GM23338 (cell line): ENCODE data around the gene CCDC30. TPM values are rescaled to one million over a fixed set of nuclear protein-coding genes. Genes with fewer than 3 reads are reported as not detected.
A peak's percentile ranks its signal among the peaks of the same experiment; 100 is the strongest.

Source experiments
- ATAC-seq: fragments of 200-7000 bp; cut with Tn5 transposase; 3 replicates; pipeline ENCODE4 v1.9.1; 2020
- DNase-seq: peaks from one replicate; pipeline ENCODE4 v3.0.0-alpha.2; 2015; ENCODE audit warnings: low spot score
- H2AFZ ChIP-seq: fragments of 200-600 bp; sonication (generic); 2 replicates; pipeline ENCODE4 v1.8.0; 2016; ENCODE audit warnings: antibody characterized with exemption, mild to moderate bottlenecking, moderate library complexity
- H3F3A ChIP-seq: fragments of 200-600 bp; sonication (generic); replicated peaks from 2 replicates; pipeline ENCODE4 v1.8.0; 2017; ENCODE audit warnings: antibody characterized with exemption, mixed run types, low read depth
- H3K27ac ChIP-seq: fragments of 200-600 bp; sonication (generic); 2 replicates; pipeline ENCODE4 v1.6.1; 2016; ENCODE audit warnings: low read depth
- H3K27me3 ChIP-seq: fragments of 200-600 bp; sonication (generic); 2 replicates; pipeline ENCODE4 v1.8.0; 2016; ENCODE audit warnings: mild to moderate bottlenecking, mixed run types, moderate library complexity; ENCODE audit not compliant: insufficient read depth
- H3K36me3 ChIP-seq: fragments of 200-600 bp; sonication (generic); 2 replicates; pipeline ENCODE4 v1.8.0; 2016; ENCODE audit warnings: mild to moderate bottlenecking; ENCODE audit not compliant: insufficient read depth
- H3K4me1 ChIP-seq: fragments of 200-600 bp; sonication (generic); 2 replicates; pipeline ENCODE4 v1.8.0; 2016; ENCODE audit warnings: mild to moderate bottlenecking, moderate library complexity; ENCODE audit not compliant: insufficient read depth
- H3K4me2 ChIP-seq: fragments of 200-600 bp; sonication (generic); 2 replicates; pipeline ENCODE4 v1.7.1; 2017; ENCODE audit warnings: mixed run types
- H3K4me3 ChIP-seq: fragments of 200-600 bp; sonication (generic); 2 replicates; pipeline ENCODE4 v1.6.1; 2016; ENCODE audit warnings: mixed run types
- H3K79me2 ChIP-seq: fragments of 200-600 bp; sonication (generic); replicated peaks from 2 replicates; pipeline ENCODE4 v1.8.0; 2017; ENCODE audit warnings: mild to moderate bottlenecking; ENCODE audit not compliant: insufficient read depth
- H3K9me2 ChIP-seq: fragments of 200-600 bp; sonication (generic); 2 replicates; pipeline ENCODE4 v1.8.0; 2017; ENCODE audit not compliant: insufficient read depth
- H4K20me1 ChIP-seq: fragments of 200-600 bp; sonication (generic); replicated peaks from 2 replicates; pipeline ENCODE4 v1.8.0; 2017; ENCODE audit warnings: mild to moderate bottlenecking; ENCODE audit not compliant: insufficient read depth
- H3K27ac Mint-ChIP-seq: 2 replicates; pipeline ENCODE4 v1.8.0; 2020; ENCODE audit warnings: inconsistent platforms, mild to moderate bottlenecking, moderate library complexity, mixed read lengths
- H3K27me3 Mint-ChIP-seq: 3 replicates; pipeline ENCODE4 v1.8.0; 2022; ENCODE audit warnings: low read depth, mild to moderate bottlenecking, moderate library complexity, mixed read lengths, inconsistent platforms; ENCODE audit not compliant: insufficient read depth, poor library complexity
- H3K36me3 Mint-ChIP-seq: 3 replicates; pipeline ENCODE4 v1.8.0; 2021; ENCODE audit warnings: low read depth, mild to moderate bottlenecking, inconsistent platforms, moderate library complexity, mixed read lengths
- H3K4me1 Mint-ChIP-seq: 3 replicates; pipeline ENCODE4 v1.8.0; 2020; ENCODE audit warnings: mild to moderate bottlenecking, inconsistent platforms, mixed read lengths
- H3K4me3 Mint-ChIP-seq: 3 replicates; pipeline ENCODE4 v1.8.0; 2021; ENCODE audit warnings: moderate library complexity, mild to moderate bottlenecking, inconsistent platforms, mixed read lengths
- H3K9me3 Mint-ChIP-seq: 3 replicates; pipeline ENCODE4 v1.8.0; 2020; ENCODE audit warnings: moderate library complexity, mild to moderate bottlenecking, inconsistent platforms, mixed read lengths
- CREB1 ChIP-seq: fragments of 250-450 bp; sonication (Bioruptor Pico); IDR thresholded peaks from 2 replicates; pipeline ENCODE4 v1.5.0; 2020; ENCODE audit warnings: low read depth, mild to moderate bottlenecking, moderate library complexity
- EZH2 ChIP-seq: fragments of 200-600 bp; sonication (generic); IDR thresholded peaks from one replicate; pipeline ENCODE4 v1.8.0; 2017; ENCODE audit warnings: antibody characterized with exemption, mild to moderate bottlenecking, low read depth; ENCODE audit not compliant: unreplicated experiment
- NANOG ChIP-seq: IDR thresholded peaks from 2 replicates; pipeline ENCODE4 v1.6.1; 2016; ENCODE audit warnings: antibody characterized with exemption, borderline replicate concordance
- POLR2AphosphoS5 ChIP-seq: IDR thresholded peaks from 2 replicates; pipeline ENCODE4 v1.6.1; 2016; ENCODE audit warnings: antibody characterized with exemption, low read depth
- ZNF114 ChIP-seq: fragments of 250-450 bp; sonication (Bioruptor Pico); IDR thresholded peaks from 2 replicates; pipeline ENCODE4 v1.5.0; 2020; ENCODE audit warnings: mild to moderate bottlenecking, moderate library complexity
- ZNF331 ChIP-seq: fragments of 250-450 bp; sonication (Bioruptor Pico); IDR thresholded peaks from 2 replicates; pipeline ENCODE4 v1.5.0; 2020; ENCODE audit warnings: low read depth, mild to moderate bottlenecking, moderate library complexity
- ZNF462 ChIP-seq: fragments of 250-450 bp; sonication (Bioruptor Pico); IDR thresholded peaks from 2 replicates; pipeline ENCODE4 v1.5.0; 2020; ENCODE audit warnings: mild to moderate bottlenecking, moderate library complexity
- polyA plus RNA-seq: library from polyadenylated mRNA; unstranded; fragments of >200 nt; fragmentation: Nextera tagmentation; extraction: Ambion mirVana; gene quantifications from 2 replicates; pipeline ENCODE4 v1.2.1, GENCODE V29; 2016
- total RNA-seq: library from RNA; depleted of rRNA; stranded (reverse); fragments of >200 nt; shearing (Covaris generic); gene quantifications from 2 replicates; pipeline ENCODE4 v1.2.3, GENCODE V29; 2014
- TF ChIP-seq, protein P1 (sequence below): IDR thresholded peaks from 2 replicates; pipeline ENCODE4 v1.6.1; 2016; ENCODE audit warnings: antibody characterized with exemption
- TF ChIP-seq, protein P2 (sequence below): IDR thresholded peaks from one replicate; pipeline ENCODE4 v1.6.1; 2018; ENCODE audit warnings: antibody characterized with exemption; ENCODE audit not compliant: unreplicated experiment
- TF ChIP-seq, protein P3 (sequence below), 2 experiments: fragments of 200-600 bp in 1 of 2; sonication (generic) in 1 of 2; conservative IDR thresholded peaks; 2 replicates each; pipeline versions ENCODE4 v1.5.1 to v1.6.1; 2016 to 2017; ENCODE audit warnings: antibody characterized with exemption in 2 of 2, low read depth in 2 of 2, mild to moderate bottlenecking in 2 of 2, moderate library complexity in 1 of 2

The CCDC30 gene
- total and polyA plus RNA-seq, 2 experiments from 2014 or later, result 0.56 to 1.8 TPM

GRCh38 chr1:42417166-42417565 is 45.9 kb upstream of the CCDC30 start (continued):
- TF ChIP-seq, protein P1, sequence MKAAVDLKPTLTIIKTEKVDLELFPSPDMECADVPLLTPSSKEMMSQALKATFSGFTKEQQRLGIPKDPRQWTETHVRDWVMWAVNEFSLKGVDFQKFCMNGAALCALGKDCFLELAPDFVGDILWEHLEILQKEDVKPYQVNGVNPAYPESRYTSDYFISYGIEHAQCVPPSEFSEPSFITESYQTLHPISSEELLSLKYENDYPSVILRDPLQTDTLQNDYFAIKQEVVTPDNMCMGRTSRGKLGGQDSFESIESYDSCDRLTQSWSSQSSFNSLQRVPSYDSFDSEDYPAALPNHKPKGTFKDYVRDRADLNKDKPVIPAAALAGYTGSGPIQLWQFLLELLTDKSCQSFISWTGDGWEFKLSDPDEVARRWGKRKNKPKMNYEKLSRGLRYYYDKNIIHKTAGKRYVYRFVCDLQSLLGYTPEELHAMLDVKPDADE, result no peak
- TF ChIP-seq CREB1 (no peak), ZNF114 (CRISPR knock-in tag) (no peak), EZH2 (no peak), NANOG (no peak), ZNF331 (CRISPR knock-in tag) (no peak), POLR2AphosphoS5 (no peak)
- TF ChIP-seq, protein P2, sequence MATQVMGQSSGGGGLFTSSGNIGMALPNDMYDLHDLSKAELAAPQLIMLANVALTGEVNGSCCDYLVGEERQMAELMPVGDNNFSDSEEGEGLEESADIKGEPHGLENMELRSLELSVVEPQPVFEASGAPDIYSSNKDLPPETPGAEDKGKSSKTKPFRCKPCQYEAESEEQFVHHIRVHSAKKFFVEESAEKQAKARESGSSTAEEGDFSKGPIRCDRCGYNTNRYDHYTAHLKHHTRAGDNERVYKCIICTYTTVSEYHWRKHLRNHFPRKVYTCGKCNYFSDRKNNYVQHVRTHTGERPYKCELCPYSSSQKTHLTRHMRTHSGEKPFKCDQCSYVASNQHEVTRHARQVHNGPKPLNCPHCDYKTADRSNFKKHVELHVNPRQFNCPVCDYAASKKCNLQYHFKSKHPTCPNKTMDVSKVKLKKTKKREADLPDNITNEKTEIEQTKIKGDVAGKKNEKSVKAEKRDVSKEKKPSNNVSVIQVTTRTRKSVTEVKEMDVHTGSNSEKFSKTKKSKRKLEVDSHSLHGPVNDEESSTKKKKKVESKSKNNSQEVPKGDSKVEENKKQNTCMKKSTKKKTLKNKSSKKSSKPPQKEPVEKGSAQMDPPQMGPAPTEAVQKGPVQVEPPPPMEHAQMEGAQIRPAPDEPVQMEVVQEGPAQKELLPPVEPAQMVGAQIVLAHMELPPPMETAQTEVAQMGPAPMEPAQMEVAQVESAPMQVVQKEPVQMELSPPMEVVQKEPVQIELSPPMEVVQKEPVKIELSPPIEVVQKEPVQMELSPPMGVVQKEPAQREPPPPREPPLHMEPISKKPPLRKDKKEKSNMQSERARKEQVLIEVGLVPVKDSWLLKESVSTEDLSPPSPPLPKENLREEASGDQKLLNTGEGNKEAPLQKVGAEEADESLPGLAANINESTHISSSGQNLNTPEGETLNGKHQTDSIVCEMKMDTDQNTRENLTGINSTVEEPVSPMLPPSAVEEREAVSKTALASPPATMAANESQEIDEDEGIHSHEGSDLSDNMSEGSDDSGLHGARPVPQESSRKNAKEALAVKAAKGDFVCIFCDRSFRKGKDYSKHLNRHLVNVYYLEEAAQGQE, result no peak

DNA sequence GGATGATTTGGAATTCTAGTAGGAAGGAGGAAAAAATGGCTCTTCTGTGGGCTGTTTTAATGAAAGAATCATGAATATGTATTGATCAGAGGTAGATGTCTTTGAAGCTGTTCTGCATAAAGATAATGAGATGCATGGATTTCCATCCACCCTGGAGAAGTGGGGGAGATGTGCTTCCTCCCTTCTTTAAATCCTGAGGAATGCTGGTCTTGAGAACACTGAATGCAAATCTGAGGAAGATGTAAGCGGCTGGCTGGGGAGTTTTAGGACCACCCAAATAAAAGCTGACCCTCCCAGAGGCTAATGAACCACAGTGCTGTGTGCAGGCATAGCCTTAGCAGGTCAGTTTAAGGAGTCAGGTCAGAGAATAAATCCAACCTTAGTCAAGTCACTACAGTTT is 44.6 kb upstream of the CCDC30 start:
- peak; percentile 61 for DNase-seq
- TF ChIP-seq, protein P1, result no peak
- TF ChIP-seq ZNF114 (CRISPR knock-in tag) (no peak), ZNF331 (CRISPR knock-in tag) (no peak), ZNF462 (CRISPR knock-in tag) (no peak)
- TF ChIP-seq, protein P3, sequence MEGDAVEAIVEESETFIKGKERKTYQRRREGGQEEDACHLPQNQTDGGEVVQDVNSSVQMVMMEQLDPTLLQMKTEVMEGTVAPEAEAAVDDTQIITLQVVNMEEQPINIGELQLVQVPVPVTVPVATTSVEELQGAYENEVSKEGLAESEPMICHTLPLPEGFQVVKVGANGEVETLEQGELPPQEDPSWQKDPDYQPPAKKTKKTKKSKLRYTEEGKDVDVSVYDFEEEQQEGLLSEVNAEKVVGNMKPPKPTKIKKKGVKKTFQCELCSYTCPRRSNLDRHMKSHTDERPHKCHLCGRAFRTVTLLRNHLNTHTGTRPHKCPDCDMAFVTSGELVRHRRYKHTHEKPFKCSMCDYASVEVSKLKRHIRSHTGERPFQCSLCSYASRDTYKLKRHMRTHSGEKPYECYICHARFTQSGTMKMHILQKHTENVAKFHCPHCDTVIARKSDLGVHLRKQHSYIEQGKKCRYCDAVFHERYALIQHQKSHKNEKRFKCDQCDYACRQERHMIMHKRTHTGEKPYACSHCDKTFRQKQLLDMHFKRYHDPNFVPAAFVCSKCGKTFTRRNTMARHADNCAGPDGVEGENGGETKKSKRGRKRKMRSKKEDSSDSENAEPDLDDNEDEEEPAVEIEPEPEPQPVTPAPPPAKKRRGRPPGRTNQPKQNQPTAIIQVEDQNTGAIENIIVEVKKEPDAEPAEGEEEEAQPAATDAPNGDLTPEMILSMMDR (conservative IDR thresholded peaks at IDR 0.05; ENCODE audit: low read depth in 2 of 2), result no peak

More for the DNA sequence above, 44.6 kb upstream of the CCDC30 start:
- Mint-ChIP-seq H3K36me3 (no peaks in the 10 kb centered on the region), H3K9me3 (no peaks in the 10 kb centered on the region), H3K4me1 (peaks cover 42% of the 10 kb centered on the region), H3K27me3 (peaks cover 11% of the 10 kb centered on the region), H3K4me3 (0 out of 3 replicates have a peak overlapping the region, but pooled peaks have one; percentile 8), H3K27ac (peak overlapping the region; percentile 80; the same call in 1 of the 2 replicates)
- Histone ChIP-seq H3K9me2 (no peaks in the 10 kb centered on the region), H3K27me3 (no peaks in the 10 kb centered on the region), H3K4me3 (no peak overlapping the region), H3K4me2 (peak overlapping the region; percentile 71), H3K36me3 (no peaks in the 10 kb centered on the region), H4K20me1 (no peaks in the 10 kb centered on the region), H3F3A (no peaks in the 10 kb centered on the region), H2AFZ (no peak overlapping the region), H3K27ac (peak overlapping the region; percentile 84), H3K4me1 (peaks cover 27% of the 10 kb centered on the region), H3K79me2 (no peaks in the 10 kb centered on the region)
- ATAC-seq, result peak; percentile 57
